ENCODE results near the gene ZNF530.

DNA sequence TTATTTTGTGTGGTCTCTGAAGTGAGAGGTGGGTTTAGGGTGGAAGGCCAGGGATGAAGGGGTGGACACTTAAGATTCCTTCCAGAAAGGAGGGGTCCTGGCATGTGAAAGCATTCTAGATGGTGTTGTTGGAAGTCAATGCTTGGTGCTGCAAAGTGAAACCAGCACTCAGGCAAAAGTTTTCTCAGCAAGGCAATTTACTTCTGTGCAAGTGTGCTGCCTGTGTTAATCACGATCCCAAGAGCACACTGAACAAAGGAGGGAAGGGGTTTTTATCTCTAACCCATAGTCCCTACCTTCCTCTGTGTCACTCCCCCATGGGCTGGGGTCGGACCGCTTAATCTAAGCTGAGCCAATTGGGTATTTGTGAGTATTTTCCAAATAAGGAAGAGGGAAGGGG is 15.7 kb downstream of the ZNF530 start:
- TF ChIP-seq EZH2 (IDR thresholded peaks at IDR 0.05; ENCODE audit: borderline replicate concordance, insufficient read depth, low read depth, low read length, poor library complexity, severe bottlenecking): no peak
- TF ChIP-seq, protein P1, sequence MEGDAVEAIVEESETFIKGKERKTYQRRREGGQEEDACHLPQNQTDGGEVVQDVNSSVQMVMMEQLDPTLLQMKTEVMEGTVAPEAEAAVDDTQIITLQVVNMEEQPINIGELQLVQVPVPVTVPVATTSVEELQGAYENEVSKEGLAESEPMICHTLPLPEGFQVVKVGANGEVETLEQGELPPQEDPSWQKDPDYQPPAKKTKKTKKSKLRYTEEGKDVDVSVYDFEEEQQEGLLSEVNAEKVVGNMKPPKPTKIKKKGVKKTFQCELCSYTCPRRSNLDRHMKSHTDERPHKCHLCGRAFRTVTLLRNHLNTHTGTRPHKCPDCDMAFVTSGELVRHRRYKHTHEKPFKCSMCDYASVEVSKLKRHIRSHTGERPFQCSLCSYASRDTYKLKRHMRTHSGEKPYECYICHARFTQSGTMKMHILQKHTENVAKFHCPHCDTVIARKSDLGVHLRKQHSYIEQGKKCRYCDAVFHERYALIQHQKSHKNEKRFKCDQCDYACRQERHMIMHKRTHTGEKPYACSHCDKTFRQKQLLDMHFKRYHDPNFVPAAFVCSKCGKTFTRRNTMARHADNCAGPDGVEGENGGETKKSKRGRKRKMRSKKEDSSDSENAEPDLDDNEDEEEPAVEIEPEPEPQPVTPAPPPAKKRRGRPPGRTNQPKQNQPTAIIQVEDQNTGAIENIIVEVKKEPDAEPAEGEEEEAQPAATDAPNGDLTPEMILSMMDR (IDR thresholded peaks at IDR 0.05): no peak
